Activated T-helper 17 cell treated with anti-CD3 and anti-CD28 coated beads, Interleukin-2, amount 50 U/mL, for 72 hours (primary cell): Measurements from ENCODE around the gene CYBC1. TPM values are rescaled to one million over a fixed set of nuclear protein-coding genes. Genes with fewer than 3 reads are reported as not detected.

Experiments used
- ATAC-seq: fragments of 150-1000 bp; cut with Tn5 transposase; replicated peaks from 2 replicates; pipeline ENCODE4 v1.10.0; 2021; ENCODE audit warnings: mild to moderate bottlenecking, moderate library complexity
- H3K27ac Mint-ChIP-seq: one replicate; pipeline ENCODE4 v1.8.0; 2022; ENCODE audit warnings: mixed read lengths
- H3K27me3 Mint-ChIP-seq: one replicate; pipeline ENCODE4 v1.8.0; 2022; ENCODE audit warnings: mixed read lengths
- H3K36me3 Mint-ChIP-seq: one replicate; pipeline ENCODE4 v1.8.0; 2022; ENCODE audit warnings: low read depth, mild to moderate bottlenecking, mixed read lengths
- H3K4me1 Mint-ChIP-seq: one replicate; pipeline ENCODE4 v1.8.0; 2022; ENCODE audit warnings: mixed read lengths
- H3K4me3 Mint-ChIP-seq: one replicate; pipeline ENCODE4 v1.8.0; 2022; ENCODE audit warnings: mild to moderate bottlenecking, mixed read lengths
- H3K9me3 Mint-ChIP-seq: one replicate; pipeline ENCODE4 v1.8.0; 2022; ENCODE audit warnings: mixed read lengths
- total RNA-seq, 2 donors: library from RNA; stranded (reverse); gene quantifications; one replicate each; pipeline ENCODE4 v1.2.3, GENCODE V29; 2022

Gene CYBC1
- total RNA-seq, 2 donors from 2014 or later: 297 to 323 TPM

DNA sequence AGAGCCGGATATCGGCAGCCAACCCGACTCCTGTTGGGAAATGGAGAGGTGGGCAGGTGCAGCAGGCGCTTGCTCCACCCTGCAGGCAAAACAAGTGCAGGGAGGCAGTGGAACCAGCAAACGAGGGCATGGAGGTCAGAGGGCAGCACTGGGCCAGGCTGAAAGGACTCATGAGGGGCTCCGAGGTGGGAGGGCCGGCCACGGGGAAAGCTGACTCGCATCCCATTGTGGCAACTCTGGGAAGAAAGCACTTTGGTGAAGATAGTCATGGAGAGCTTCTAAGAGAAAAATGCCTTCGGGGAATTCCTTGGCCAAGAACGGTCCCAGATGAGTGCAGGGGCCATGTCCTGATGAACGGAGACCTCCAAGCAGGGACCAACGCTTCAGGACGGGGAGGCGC, 4.4 kb downstream of the CYBC1 start:
- H3K27me3 Mint-ChIP-seq: no peaks in the 10 kb centered on the region
- H3K27ac Mint-ChIP-seq: peak overlapping the region; percentile 33
- no peak for ATAC-seq
- H3K36me3 Mint-ChIP-seq: peaks cover 54% of the 10 kb centered on the region
- H3K4me1 Mint-ChIP-seq: peaks cover 1% of the 10 kb centered on the region
- no peaks in the 10 kb centered on the region for H3K9me3 Mint-ChIP-seq
- peak overlapping the region; percentile 37 for H3K4me3 Mint-ChIP-seq

- no peak for ATAC-seq
- Mint-ChIP-seq H3K36me3 (peaks cover 54% of the 10 kb centered on the region), H3K27ac (peak overlapping the region; percentile 33)
Measured at GRCh38 chr17:82445542-82445941, 5.0 kb downstream of the CYBC1 start.

GRCh38 chr17:82444941-82445521, 5.5 kb downstream of the CYBC1 start:
- Mint-ChIP-seq H3K4me3 (no peak overlapping the region), H3K4me1 (no peaks in the 10 kb centered on the region), H3K27me3 (no peaks in the 10 kb centered on the region), H3K36me3 (peaks cover 52% of the 10 kb centered on the region), H3K9me3 (no peaks in the 10 kb centered on the region), H3K27ac (no peak overlapping the region)
- ATAC-seq: no peak

More at GRCh38 chr17:82445542-82445941, 5.0 kb downstream of the CYBC1 start:
- no peak overlapping the region for H3K4me3 Mint-ChIP-seq
- no peaks in the 10 kb centered on the region for H3K27me3 Mint-ChIP-seq
- no peaks in the 10 kb centered on the region for H3K9me3 Mint-ChIP-seq
- H3K4me1 Mint-ChIP-seq: no peaks in the 10 kb centered on the region

GRCh38 chr17:82444284-82444893, 6.2 kb downstream of the CYBC1 start:
- H3K36me3 Mint-ChIP-seq: peaks cover 46% of the 10 kb centered on the region

GRCh38 chr17:82443465-82444283, 6.9 kb downstream of the CYBC1 start:
- Mint-ChIP-seq H3K4me1 (no peaks in the 10 kb centered on the region), H3K27ac (no peak overlapping the region), H3K36me3 (peaks cover 39% of the 10 kb centered on the region), H3K27me3 (no peaks in the 10 kb centered on the region), H3K9me3 (no peaks in the 10 kb centered on the region), H3K4me3 (no peak overlapping the region)
- ATAC-seq: no peak

More at GRCh38 chr17:82444284-82444893, 6.2 kb downstream of the CYBC1 start:
- no peak overlapping the region for H3K27ac Mint-ChIP-seq
- no peaks in the 10 kb centered on the region for H3K4me1 Mint-ChIP-seq
- H3K27me3 Mint-ChIP-seq: no peaks in the 10 kb centered on the region
- no peak overlapping the region for H3K4me3 Mint-ChIP-seq
- no peak for ATAC-seq
- H3K9me3 Mint-ChIP-seq: no peaks in the 10 kb centered on the region

DNA sequence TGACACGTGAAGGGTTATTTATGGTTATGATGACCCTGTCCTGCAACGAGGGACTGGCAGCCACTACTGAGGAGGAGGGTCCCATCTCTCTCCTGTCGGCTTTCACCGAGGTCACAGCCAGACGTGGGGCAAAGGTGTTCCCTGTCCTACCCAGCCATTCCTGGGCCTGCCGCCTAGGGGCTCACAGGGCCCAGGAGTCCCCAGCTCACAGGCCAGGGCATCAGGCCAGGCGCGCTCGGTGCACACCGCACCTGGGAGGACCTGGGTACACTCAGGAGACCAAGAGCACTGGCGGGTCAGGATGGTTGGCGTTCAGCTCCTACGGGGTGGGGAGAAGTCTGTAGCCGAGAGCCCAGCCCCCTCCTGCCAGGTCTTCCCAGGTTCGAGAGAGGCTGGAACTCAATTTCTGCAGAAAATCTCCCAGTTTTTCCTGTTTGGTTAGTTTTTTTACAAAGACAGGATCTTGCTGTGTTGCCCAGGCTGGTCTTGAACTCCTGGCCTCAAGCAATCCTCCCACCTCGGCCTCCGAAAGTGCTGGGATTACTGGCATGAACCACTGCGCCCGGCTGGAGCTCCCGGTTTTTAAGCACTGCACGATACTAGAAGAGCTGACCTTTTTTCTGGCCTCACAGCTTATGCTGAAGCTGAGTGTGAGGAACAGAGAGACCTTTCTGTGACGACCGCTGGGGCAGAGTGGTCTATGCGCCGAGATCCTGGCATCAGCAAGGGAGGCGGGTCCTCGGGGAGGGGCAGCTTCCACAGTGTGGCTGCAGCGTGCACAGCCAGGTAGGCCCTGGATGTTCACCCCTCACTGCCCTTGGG, 7.7 kb downstream of the CYBC1 start:
- Mint-ChIP-seq H3K27ac (no peak overlapping the region), H3K36me3 (peaks cover 37% of the 10 kb centered on the region), H3K4me3 (no peak overlapping the region), H3K4me1 (no peaks in the 10 kb centered on the region), H3K27me3 (no peaks in the 10 kb centered on the region), H3K9me3 (no peaks in the 10 kb centered on the region)
- no peak for ATAC-seq

DNA sequence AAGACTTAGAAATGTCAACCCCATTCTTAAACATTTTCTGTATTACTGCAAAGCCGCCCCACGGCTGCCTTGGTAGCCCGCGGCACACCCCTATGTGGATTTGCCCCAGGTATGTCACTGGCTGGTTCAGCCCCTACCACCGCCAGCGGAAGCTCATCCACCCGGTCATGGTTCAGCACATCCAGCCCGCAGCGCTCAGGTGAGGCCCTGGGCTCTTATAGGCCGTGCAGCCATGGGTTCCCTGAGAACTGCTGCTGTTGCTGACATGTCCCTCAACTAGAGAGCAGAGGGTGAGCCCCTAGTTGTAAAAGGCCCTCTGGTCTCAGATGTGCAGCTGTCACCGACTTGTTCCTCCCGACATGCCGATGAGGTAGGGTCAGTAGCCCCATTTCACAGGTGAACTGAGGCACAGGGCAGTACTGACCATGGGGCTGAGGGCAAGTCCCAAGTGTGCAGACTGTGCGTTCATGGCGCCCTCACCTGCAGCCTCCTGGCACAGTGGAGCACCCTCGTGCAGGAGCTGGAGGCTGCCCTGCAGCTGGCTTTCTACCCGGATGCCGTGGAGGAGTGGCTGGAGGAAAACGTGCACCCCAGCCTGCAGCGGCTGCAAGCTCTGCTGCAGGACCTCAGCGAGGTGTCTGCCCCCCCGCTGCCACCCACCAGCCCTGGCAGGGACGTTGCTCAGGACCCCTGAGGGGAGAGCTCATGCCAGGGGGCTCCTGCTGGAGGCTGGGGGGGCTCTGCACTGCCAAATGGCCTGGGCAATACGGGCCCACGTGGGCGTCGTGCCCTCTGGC, 8.7 kb downstream of the CYBC1 start:
- ATAC-seq: peak; percentile 9
- Mint-ChIP-seq H3K27me3 (no peaks in the 10 kb centered on the region), H3K4me3 (no peak overlapping the region), H3K4me1 (no peaks in the 10 kb centered on the region), H3K27ac (no peak overlapping the region), H3K36me3 (peaks cover 27% of the 10 kb centered on the region), H3K9me3 (no peaks in the 10 kb centered on the region)

DNA sequence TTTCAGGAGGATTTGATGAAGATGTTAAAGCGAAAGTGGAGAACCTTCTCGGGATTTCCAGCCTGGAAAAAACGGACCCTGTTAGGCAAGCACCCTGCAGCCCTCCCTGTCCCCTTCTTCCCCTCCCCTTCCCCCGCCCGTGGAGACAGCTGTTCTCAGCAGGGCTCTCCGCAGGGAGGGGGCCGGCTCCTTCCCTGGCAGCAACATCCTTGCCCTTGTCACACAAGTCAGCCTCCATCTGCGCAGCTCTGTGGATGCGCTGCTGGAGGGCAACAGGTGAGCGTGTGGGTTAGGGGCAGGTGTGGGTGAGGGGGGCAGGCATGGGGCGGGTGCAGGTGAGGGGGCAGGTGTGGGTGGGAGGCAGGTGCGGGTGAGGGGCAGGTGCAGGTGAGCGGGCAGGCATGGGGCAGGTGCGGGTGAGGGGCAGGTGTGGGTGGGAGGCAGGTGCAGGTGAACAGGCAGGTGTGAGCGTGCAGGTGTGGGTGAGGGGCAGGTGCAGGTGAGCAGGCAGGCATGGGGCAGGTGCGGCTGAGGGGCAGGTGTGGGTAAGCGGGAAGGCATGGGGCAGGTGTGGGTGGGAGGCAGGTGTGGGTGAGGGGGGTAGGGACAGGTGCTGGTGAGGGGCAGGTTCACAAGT, 9.4 kb downstream of the CYBC1 start:
- Mint-ChIP-seq H3K4me3 (no peak overlapping the region), H3K9me3 (no peaks in the 10 kb centered on the region), H3K4me1 (no peaks in the 10 kb centered on the region), H3K27me3 (no peaks in the 10 kb centered on the region), H3K36me3 (peaks cover 19% of the 10 kb centered on the region), H3K27ac (no peak overlapping the region)
- ATAC-seq: no peak

DNA sequence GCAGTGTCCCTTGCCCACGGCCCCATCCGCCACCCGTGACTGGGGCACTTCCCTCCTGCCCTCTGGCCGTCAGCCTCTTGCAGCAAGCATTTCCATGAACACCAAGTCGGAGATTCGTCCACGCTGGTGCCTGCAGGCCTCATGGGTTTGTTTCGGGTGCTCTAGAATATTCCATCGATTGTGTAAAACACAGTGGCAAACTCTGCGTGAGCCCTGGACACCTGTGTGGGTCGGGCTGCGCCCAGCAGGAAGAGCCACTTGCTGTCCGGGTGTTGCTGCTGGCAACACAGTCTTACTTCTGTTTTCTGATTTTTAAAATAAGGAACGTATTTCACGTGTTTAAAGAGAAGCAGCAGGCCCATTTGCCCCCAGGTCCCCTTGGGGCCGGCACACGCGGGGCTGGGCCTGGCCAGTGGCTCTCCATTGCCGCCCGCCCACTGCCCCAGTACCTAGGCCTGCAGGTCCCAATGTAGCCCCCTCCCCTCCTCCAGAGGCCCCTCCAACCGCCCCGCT, 10.0 kb downstream of the CYBC1 start:
- Mint-ChIP-seq H3K27me3 (no peaks in the 10 kb centered on the region), H3K9me3 (no peaks in the 10 kb centered on the region)

DNA sequence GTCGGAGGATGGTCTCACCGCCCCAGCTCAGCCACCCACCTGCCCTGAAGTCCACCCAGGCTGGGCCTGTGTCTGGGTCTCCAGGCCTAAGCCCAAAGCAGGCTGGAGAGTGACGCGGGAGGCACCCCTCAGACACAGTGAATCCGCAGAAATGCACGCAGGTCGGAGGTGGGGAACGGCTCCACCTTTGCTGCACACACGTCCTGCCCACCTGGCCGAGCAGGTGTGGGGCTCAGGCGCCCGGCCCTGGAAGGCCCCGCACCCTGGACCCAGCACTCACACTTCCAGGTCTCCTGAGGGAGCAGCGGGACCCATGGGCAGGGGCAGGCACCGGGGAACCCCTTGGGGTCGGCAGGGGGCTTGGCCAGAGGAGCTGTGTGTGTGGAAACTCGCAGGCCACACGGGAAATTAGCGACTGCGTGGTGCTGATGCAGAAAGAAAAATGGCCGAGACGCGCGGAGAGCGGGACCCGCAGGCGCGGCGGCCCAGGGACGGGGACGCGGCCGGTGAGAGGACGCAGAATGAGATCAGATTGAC, 10.7 kb downstream of the CYBC1 start:
- Mint-ChIP-seq H3K27me3 (no peaks in the 10 kb centered on the region), H3K27ac (no peak overlapping the region), H3K9me3 (no peaks in the 10 kb centered on the region), H3K4me1 (no peaks in the 10 kb centered on the region), H3K4me3 (no peak overlapping the region), H3K36me3 (peaks cover 15% of the 10 kb centered on the region)
- no peak for ATAC-seq

More for the DNA sequence above, 10.0 kb downstream of the CYBC1 start:
- no peak for ATAC-seq
- Mint-ChIP-seq H3K4me1 (no peaks in the 10 kb centered on the region), H3K4me3 (no peak overlapping the region), H3K27ac (peak overlapping the region; percentile 36), H3K36me3 (peaks cover 15% of the 10 kb centered on the region)

- Mint-ChIP-seq H3K9me3 (no peaks in the 10 kb centered on the region), H3K4me3 (no peak overlapping the region), H3K27ac (no peak overlapping the region), H3K36me3 (peaks cover 15% of the 10 kb centered on the region), H3K27me3 (no peaks in the 10 kb centered on the region), H3K4me1 (no peaks in the 10 kb centered on the region)
- ATAC-seq: no peak
Measured at GRCh38 chr17:82439194-82439828, 11.2 kb downstream of the CYBC1 start.

DNA sequence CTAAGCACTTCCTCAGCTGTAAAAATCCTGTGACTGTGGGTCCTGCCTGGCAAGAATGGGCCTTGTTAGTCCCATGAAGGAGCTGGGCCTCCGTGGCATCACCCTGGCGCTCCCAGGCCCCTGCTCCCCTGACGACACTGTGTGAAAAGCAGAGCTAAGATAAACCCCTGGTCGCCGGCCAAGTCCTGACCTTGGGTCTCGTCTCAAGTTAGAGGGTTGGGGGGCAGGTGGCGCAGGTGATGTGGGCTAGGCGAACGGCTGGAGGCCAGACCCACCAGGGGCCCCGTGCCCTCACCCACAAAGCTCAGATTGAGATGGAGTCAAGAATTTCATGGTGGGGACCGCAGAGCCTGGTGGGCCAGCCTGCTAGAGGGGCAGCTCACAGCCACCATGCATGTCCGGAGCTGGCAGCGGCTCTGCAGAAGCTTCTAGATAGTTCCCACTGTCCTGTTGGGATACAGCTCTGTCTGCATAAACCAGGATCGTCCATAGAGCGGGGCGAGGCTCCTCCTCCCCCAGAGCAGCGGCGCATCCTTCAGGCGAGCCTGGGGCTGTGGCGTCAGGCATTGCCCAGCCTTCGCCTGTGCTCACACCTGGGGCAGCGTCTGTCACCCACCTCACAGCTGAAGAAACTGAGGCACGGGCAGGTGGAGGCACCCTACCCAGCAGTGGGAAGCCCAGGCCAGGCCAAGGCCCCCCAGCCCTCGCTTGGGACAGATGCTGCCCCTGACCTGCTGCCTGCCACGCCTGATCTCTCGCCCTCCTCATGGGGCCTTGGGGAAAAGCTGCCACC, 12.0 kb downstream of the CYBC1 start:
- no peak for ATAC-seq
- Mint-ChIP-seq H3K36me3 (peaks cover 15% of the 10 kb centered on the region), H3K9me3 (no peaks in the 10 kb centered on the region), H3K4me1 (peaks cover 4% of the 10 kb centered on the region), H3K4me3 (no peak overlapping the region), H3K27ac (no peak overlapping the region), H3K27me3 (no peaks in the 10 kb centered on the region)
